GM12872 (cell line): Measurements from ENCODE around the gene GPR108.
A peak's percentile ranks its signal among the peaks of the same experiment; 100 is the strongest.

ENCODE experiments used
- TF ChIP-seq, protein P1 (sequence below): IDR thresholded peaks from 3 replicates; pipeline ENCODE4 v1.5.1; 2011; ENCODE audit warnings: low read depth, mild to moderate bottlenecking, low read length, moderate library complexity; ENCODE audit not compliant: insufficient read depth

Gene GPR108

DNA sequence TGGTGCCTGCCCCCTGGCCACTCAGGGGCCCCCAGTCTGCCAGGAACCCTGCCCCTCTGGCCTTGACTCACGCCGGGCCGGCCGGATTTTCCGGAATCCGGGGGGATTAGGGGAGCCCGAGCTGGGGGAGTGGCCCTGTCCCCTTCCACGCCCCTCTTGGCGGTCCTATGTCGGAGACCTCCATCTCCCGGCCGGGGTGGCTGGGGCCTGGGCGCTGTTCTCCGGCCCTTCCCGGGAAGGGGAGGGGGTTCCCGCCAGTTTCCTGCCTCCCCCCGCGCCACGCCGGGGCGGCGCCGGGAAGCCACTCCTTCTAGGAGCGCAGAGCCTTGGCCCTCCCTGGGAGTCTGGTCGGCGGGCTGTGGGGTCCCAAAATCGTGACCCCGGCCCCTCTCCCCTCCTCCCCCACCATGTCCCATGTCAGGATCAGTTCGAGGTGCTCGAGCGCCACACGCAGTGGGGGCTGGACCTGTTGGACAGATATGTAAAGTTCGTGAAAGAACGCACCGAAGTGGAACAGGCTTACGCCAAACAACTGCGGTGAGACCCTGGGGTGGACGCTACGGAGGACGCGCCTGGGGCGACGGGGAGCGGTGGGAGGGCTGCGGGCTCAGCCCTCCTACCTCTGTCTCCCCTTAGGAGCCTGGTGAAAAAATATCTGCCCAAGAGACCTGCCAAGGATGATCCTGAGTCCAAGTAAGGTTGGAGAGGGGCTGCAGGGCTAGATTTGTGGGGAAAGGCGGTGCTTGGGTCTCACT lies 3.4 kb upstream of the GPR108 start:
- TF ChIP-seq, protein P1, sequence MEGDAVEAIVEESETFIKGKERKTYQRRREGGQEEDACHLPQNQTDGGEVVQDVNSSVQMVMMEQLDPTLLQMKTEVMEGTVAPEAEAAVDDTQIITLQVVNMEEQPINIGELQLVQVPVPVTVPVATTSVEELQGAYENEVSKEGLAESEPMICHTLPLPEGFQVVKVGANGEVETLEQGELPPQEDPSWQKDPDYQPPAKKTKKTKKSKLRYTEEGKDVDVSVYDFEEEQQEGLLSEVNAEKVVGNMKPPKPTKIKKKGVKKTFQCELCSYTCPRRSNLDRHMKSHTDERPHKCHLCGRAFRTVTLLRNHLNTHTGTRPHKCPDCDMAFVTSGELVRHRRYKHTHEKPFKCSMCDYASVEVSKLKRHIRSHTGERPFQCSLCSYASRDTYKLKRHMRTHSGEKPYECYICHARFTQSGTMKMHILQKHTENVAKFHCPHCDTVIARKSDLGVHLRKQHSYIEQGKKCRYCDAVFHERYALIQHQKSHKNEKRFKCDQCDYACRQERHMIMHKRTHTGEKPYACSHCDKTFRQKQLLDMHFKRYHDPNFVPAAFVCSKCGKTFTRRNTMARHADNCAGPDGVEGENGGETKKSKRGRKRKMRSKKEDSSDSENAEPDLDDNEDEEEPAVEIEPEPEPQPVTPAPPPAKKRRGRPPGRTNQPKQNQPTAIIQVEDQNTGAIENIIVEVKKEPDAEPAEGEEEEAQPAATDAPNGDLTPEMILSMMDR: no peak

DNA sequence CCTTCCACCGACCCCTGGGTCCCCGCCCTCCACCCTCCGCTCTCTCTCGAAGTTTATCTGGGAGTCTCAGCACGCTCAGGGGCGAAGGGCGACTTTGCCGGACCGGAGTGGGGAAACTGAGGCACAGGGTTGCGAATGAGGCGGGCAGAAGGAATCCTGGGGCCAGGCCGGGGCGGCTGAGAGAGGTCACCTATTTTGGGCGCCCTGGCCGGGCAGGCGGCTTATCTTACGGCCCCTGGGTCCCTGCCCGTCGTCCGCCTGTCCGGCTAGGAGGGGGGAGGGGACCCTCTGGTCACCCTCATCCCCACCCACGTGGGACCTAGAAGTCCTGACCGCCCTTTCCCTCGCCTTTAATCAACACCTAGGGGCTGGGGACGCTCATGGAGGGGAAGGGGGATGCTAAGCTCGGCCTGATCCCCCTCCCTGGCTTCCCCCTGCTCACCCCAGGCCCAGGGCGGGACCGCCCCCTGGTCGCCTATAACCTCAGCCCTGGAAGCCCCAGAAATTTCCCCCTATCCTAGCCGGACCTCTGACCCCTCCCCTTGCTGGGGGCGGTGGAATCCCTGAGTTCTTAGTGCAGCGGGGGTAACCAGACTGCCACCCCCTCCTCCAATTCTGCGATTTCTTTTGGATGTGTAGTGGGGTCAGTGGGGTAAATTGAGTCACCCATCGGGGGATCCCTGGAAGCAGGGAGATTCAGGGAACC lies 2.7 kb upstream of the GPR108 start:
- TF ChIP-seq, protein P1: no peak

GRCh38 chr19:6739390-6739882 lies 2.1 kb upstream of the GPR108 start, which contains the start of gene TRIP10:
Gene TRIP10 (plus strand): TSS chr19:6739680. CDS start chr19:6739762, 82 bp downstream.
- TF ChIP-seq, protein P1: no peak

DNA sequence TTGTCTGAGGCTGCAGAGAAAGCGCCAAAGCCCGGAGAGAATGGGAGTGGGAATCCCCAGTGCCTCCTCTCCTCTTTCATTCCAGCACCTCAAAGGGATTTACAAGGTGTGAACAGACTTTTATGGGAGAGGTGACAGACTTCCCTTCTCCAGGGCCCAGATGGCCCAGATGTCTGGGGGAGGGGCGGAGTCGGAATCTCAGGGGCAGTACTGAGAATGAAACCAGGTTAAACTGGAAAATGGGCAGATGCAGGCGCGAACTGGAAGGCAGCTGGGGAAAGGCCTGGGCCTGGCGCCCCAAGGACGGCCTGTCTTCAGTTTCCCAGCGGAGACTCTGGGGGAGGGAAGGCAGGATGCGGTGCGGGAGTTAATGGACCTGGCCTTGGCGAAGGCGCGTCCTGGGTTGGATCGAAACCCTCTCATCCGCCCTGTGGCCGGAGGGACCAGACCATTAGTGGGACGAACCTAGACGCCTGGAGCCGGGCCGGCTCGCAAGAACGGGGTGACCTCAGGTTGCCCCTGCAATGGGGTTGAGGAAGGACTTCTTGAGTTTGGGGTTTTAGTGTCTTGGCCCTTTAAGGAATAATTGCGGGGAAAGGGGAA lies 1.5 kb upstream of the GPR108 start:
- TF ChIP-seq, protein P1: no peak

GRCh38 chr19:6737873-6738786 lies 750 bp upstream of the GPR108 start:
- TF ChIP-seq, protein P1: peak; percentile 83

DNA sequence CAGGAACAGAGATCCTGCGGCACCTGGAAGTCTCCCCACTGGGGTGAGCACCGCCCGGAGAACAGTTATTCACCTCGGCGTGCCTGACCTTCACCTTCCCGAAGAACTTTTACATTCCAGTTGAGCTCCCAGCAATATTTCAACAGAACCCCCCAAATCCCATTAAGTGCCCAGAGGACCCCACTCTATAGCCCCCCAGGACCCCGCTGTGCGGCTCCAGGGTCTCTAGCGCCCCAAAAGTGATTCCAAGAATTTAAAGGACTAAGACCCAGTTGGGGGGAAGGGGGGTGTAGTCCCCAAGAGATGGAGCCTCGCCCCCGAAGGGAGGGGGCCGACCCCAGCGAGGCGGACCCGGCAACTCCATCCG lies 480 bp downstream of the GPR108 start:
- TF ChIP-seq, protein P1: no peak
